IMR-90 (cell line): ENCODE data around the gene SLX9. TPM values are rescaled to one million over a fixed set of nuclear protein-coding genes. Genes with fewer than 3 reads are reported as not detected.
A peak's percentile ranks its signal among the peaks of the same experiment; 100 is the strongest.

ENCODE experiments used
- ATAC-seq: fragments of 200-7000 bp; cut with Tn5 transposase; 2 replicates; pipeline ENCODE4 v1.9.1; 2020; ENCODE audit warnings: low read depth, mild to moderate bottlenecking, moderate library complexity
- BruUV-seq: library from RNA; stranded (reverse); fragments of 400-500 nt; replicated peaks from 2 replicates; lab custom pipeline; 2021; lab: Mats Ljungman, UMichigan
- CTCF ChIA-PET: fragments of 300-600 bp; formaldehyde crosslinking; extraction: SDS; loops from one replicate; lab custom pipeline; 2021; ENCODE audit warnings: antibody characterized with exemption; lab: Yijun Ruan, JAX
- POLR2A ChIA-PET: fragments of 300-600 bp; sonication (Branson Sonifier 250); formaldehyde crosslinking; loops from one replicate; lab custom pipeline; 2022; ENCODE audit warnings: antibody characterized with exemption; ENCODE audit not compliant: unreplicated experiment; lab: Charles Lee
- DNase-seq: peaks from one replicate; pipeline ENCODE4 v3.0.0; 2013
- H2AFZ ChIP-seq: replicated peaks from 2 replicates; pipeline ENCODE3; 2013; ENCODE audit warnings: low read length, mild to moderate bottlenecking; ENCODE audit not compliant: poor library complexity
- H2AK5ac ChIP-seq: 2 replicates; pipeline ENCODE4 v1.6.1; 2013; ENCODE audit warnings: low read depth, low read length, inconsistent platforms
- H2AK9ac ChIP-seq: replicated peaks from 2 replicates; pipeline ENCODE3; 2013; ENCODE audit warnings: mild to moderate bottlenecking, low read depth, low read length, moderate library complexity; ENCODE audit not compliant: poor library complexity
- H2BK120ac ChIP-seq: 2 replicates; pipeline ENCODE4 v1.6.1; 2013; ENCODE audit warnings: low read depth, low read length, inconsistent platforms
- H2BK15ac ChIP-seq: 3 replicates; pipeline ENCODE4 v1.6.1; 2013; ENCODE audit warnings: low read depth, low read length, inconsistent platforms
- H2BK20ac ChIP-seq: 2 replicates; pipeline ENCODE4 v1.6.1; 2013; ENCODE audit warnings: low read depth, mild to moderate bottlenecking, inconsistent platforms, low read length, moderate library complexity
- H2BK5ac ChIP-seq: 2 replicates; pipeline ENCODE4 v1.6.1; 2013; ENCODE audit warnings: mild to moderate bottlenecking, low read depth, low read length, inconsistent platforms; ENCODE audit not compliant: poor library complexity, severe bottlenecking
- H3K14ac ChIP-seq: replicated peaks from 2 replicates; pipeline ENCODE4 v1.6.1; 2013; ENCODE audit warnings: low read depth, low read length, inconsistent platforms
- H3K18ac ChIP-seq: 2 replicates; pipeline ENCODE4 v1.6.1; 2013; ENCODE audit warnings: low read depth, low read length, control low read depth
- H3K23ac ChIP-seq: 2 replicates; pipeline ENCODE4 v1.6.1; 2013; ENCODE audit warnings: low read depth, low read length, inconsistent platforms
- H3K27ac ChIP-seq: 2 replicates; pipeline ENCODE4 v1.5.1; 2013; ENCODE audit warnings: mild to moderate bottlenecking, control low read depth, low read length; ENCODE audit not compliant: insufficient read depth
- H3K27me3 ChIP-seq: 2 replicates; pipeline ENCODE4 v1.6.1; 2013; ENCODE audit warnings: low read length; ENCODE audit not compliant: control insufficient read depth, insufficient read depth
- H3K36me3 ChIP-seq: 2 replicates; pipeline ENCODE4 v1.6.1; 2013; ENCODE audit warnings: low read length, mixed read lengths; ENCODE audit not compliant: control insufficient read depth, insufficient read depth
- H3K4ac ChIP-seq: 2 replicates; pipeline ENCODE4 v1.6.1; 2013; ENCODE audit warnings: low read depth, low read length, inconsistent platforms
- H3K4me1 ChIP-seq: 2 replicates; pipeline ENCODE4 v1.6.1; 2013; ENCODE audit warnings: low read length, mixed read lengths; ENCODE audit not compliant: control insufficient read depth, insufficient read depth
- H3K4me2 ChIP-seq: 2 replicates; pipeline ENCODE4 v1.6.1; 2013; ENCODE audit warnings: low read depth, mild to moderate bottlenecking, control low read depth, low read length, moderate library complexity
- H3K4me3 ChIP-seq: 2 replicates; pipeline ENCODE4 v1.5.1; 2013; ENCODE audit warnings: low read depth, mild to moderate bottlenecking, control low read depth, low read length, moderate library complexity; ENCODE audit not compliant: insufficient read depth
- H3K56ac ChIP-seq: 2 replicates; pipeline ENCODE4 v1.6.1; 2013; ENCODE audit warnings: low read length, inconsistent platforms; ENCODE audit not compliant: insufficient read depth; ENCODE audit errors: extremely low read depth
- H3K79me1 ChIP-seq, 2 experiments: 2 replicates each; pipeline ENCODE4 v1.6.1; 2013; ENCODE audit warnings: low read length in 2 of 2, inconsistent platforms in 1 of 2, low read depth in 1 of 2
- H3K9ac ChIP-seq: 2 replicates; pipeline ENCODE4 v1.6.1; 2013; ENCODE audit warnings: low read depth, low read length, control low read depth
- H3K9me1 ChIP-seq: 2 replicates; pipeline ENCODE4 v1.6.1; 2013; ENCODE audit warnings: low read length, inconsistent platforms; ENCODE audit not compliant: insufficient read depth
- H3K9me3 ChIP-seq: 2 replicates; pipeline ENCODE4 v1.6.1; 2013; ENCODE audit warnings: low read length; ENCODE audit not compliant: control insufficient read depth, insufficient read depth
- H4K20me1 ChIP-seq: 2 replicates; pipeline ENCODE4 v1.6.1; 2013; ENCODE audit warnings: low read length, inconsistent platforms; ENCODE audit not compliant: insufficient read depth
- H4K5ac ChIP-seq: 2 replicates; pipeline ENCODE4 v1.6.1; 2013; ENCODE audit warnings: mild to moderate bottlenecking, low read depth, low read length, control low read depth
- H4K8ac ChIP-seq, 2 experiments: 2 replicates each; pipeline ENCODE4 v1.6.1; 2013; ENCODE audit warnings: low read depth in 2 of 2, low read length in 2 of 2, control low read depth in 1 of 2, inconsistent platforms in 1 of 2
- H4K91ac ChIP-seq: 2 replicates; pipeline ENCODE4 v1.6.1; 2013; ENCODE audit warnings: low read depth, low read length, inconsistent platforms; ENCODE audit not compliant: insufficient read depth
- BHLHE40 ChIP-seq: fragments of 150-350 bp; IDR thresholded peaks from 2 replicates; pipeline ENCODE4 v1.6.1; 2016; ENCODE audit warnings: mild to moderate bottlenecking, low read depth, low read length
- ELK1 ChIP-seq: fragments of 150-350 bp; IDR thresholded peaks from 2 replicates; pipeline ENCODE4 v1.6.1; 2016; ENCODE audit warnings: low read depth, mild to moderate bottlenecking, low read length, moderate library complexity, borderline replicate concordance
- POLR2A ChIP-seq: IDR thresholded peaks from 2 replicates; pipeline ENCODE4 v1.6.1; 2012; ENCODE audit warnings: mild to moderate bottlenecking, low read depth, low read length
- RFX5 ChIP-seq: IDR thresholded peaks from 2 replicates; pipeline ENCODE4 v1.8.0; 2012; ENCODE audit warnings: low read depth, mild to moderate bottlenecking, low read length, moderate library complexity
- SMC3 ChIP-seq: fragments of 150-350 bp; IDR thresholded peaks from 2 replicates; pipeline ENCODE4 v1.6.1; 2016; ENCODE audit warnings: low read depth, mild to moderate bottlenecking, antibody characterized with exemption, low read length, moderate library complexity
- WGBS, 2 experiments: methylation state at CpG; one replicate each; pipeline versions ENCODE4 v1.1.5 to v1.1.7; 2013; ENCODE audit warnings: missing lambda C conversion rate in 2 of 2; ENCODE audit not compliant: insufficient read length in 1 of 2; ENCODE audit errors: extremely low coverage in 2 of 2; 5-methylcytosine and 5-hydroxymethylcytosine counted together
- dilution Hi-C: fragments of 300-500 bp; cut with HindIII; formaldehyde crosslinking; loops from one replicate; pipeline ENCODE4 v1.14.3; 2018; ENCODE audit warnings: low sequenced_read_pairs; ENCODE audit not compliant: unreplicated experiment
- in situ Hi-C: fragments of 300-500 bp; cut with MboI; formaldehyde crosslinking; loops from 3 replicates; pipeline ENCODE4 v1.14.3; 2019; ENCODE audit warnings: low sequenced_read_pairs, inconsistent platforms, mixed read lengths
- intact Hi-C: fragments of 100-400 bp; cut with micrococcal nuclease; formaldehyde crosslinking; loops from 2 replicates; pipeline ENCODE4 v1.10.0; 2022
- polyA plus RNA-seq, 3 experiments: library from polyadenylated mRNA; depleted of rRNA; stranded (reverse); fragments of >200 nt; gene quantifications; 2 replicates each; pipeline ENCODE4 v1.2.3, GENCODE V29; 2012; ENCODE audit warnings: low replicate concordance in 1 of 3
- total RNA-seq: library from RNA; depleted of rRNA; stranded (reverse); fragments of >200 nt; gene quantifications from 2 replicates; pipeline ENCODE4 v1.2.3, GENCODE V29; 2012

The SLX9 gene
- total and polyA plus RNA-seq, 2 of the 4 experiments (the other 2 are of a cell fraction) = 10.4 to 21.7 TPM

GRCh38 chr21:44904141-44904923 lies 35.5 kb upstream of the SLX9 start:
- H3K27me3 ChIP-seq = peaks cover 78% of the 10 kb centered on the region

More at GRCh38 chr21:44904141-44904923, 35.5 kb upstream of the SLX9 start:
- Histone ChIP-seq H3K23ac (no peak overlapping the region), H4K5ac (no peak overlapping the region), H3K56ac (no peak overlapping the region), H2BK15ac (no peak overlapping the region), H2AFZ (no peak overlapping the region), H4K8ac (no peak overlapping the region), H3K9ac (no peak overlapping the region), H3K79me1 (no peaks in the 10 kb centered on the region), H3K4ac (no peak overlapping the region), H4K91ac (no peak overlapping the region), H2AK9ac (peak overlapping the region; percentile 65), H2AK5ac (no peak overlapping the region), H2BK5ac (peak overlapping the region; percentile 54), H2BK120ac (no peak overlapping the region), H2BK20ac (no peak overlapping the region), H3K9me1 (peaks cover 15% of the 10 kb centered on the region; the same call in 1 of the 2 replicates), H3K36me3 (no peaks in the 10 kb centered on the region), H3K14ac (no peak overlapping the region), H3K4me1 (peaks cover 6% of the 10 kb centered on the region; the same call in 1 of the 2 replicates), H3K18ac (no peak overlapping the region), H3K27ac (no peak overlapping the region), H3K4me2 (no peak overlapping the region), H4K20me1 (no peaks in the 10 kb centered on the region), H3K4me3 (no peak overlapping the region), H3K9me3 (no peaks in the 10 kb centered on the region)
- ATAC-seq (no peak), DNase-seq (no peak)
- no TSS peak for BruUV-seq
- dilution Hi-C loops = no loop called here
- TF ChIP-seq ELK1 (no peak), RFX5 (no peak), SMC3 (no peak), POLR2A (no peak), BHLHE40 (no peak)
- ChIA-PET POLR2A (no interaction called here), CTCF (no interaction called here)
- 79% methylated on average over 8 of the region's 14 CpGs; no CpG with 5 or more reads in 1 of the 2 experiments for WGBS, 2 experiments
- in situ Hi-C loops = no loop called here
- intact Hi-C loops = no loop called here
